Lung (tissue), 12 donors: ENCODE data around the gene STUB1. TPM values are rescaled to one million over a fixed set of nuclear protein-coding genes. Genes with fewer than 3 reads are reported as not detected.

Source experiments
- ATAC-seq: fragments of 200-7000 bp; cut with Tn5 transposase; one replicate; pipeline ENCODE4 v1.9.1; 2020; ENCODE audit warnings: moderate number of reproducible peaks; ENCODE audit not compliant: insufficient read depth, low FRiP score
- DNase-seq, 3 donors: peaks; one replicate each; pipeline ENCODE4 v3.0.0-alpha.2; 2013 to 2017
- H3K27ac ChIP-seq, 2 donors: one replicate each; pipeline ENCODE4 v1.5.1; 2013; ENCODE audit warnings: mild to moderate bottlenecking in 2 of 2, moderate library complexity in 2 of 2, control low read depth in 1 of 2, inconsistent platforms in 1 of 2, low read depth in 1 of 2, low read length in 1 of 2
- H3K27me3 ChIP-seq, 3 donors: one replicate each; pipeline ENCODE4 v1.5.1; 2013; ENCODE audit warnings: low read length in 2 of 3; ENCODE audit not compliant: control insufficient read depth in 3 of 3, insufficient read depth in 3 of 3
- H3K36me3 ChIP-seq, 4 donors: one replicate each; pipeline ENCODE4 v1.5.1; 2013; ENCODE audit warnings: low read length in 4 of 4, mild to moderate bottlenecking in 1 of 4, moderate library complexity in 1 of 4; ENCODE audit not compliant: control insufficient read depth in 4 of 4, insufficient read depth in 4 of 4
- H3K4me1 ChIP-seq, 5 donors: one replicate each; pipeline ENCODE4 v1.5.1; 2013; ENCODE audit warnings: low read length in 5 of 5, mild to moderate bottlenecking in 2 of 5, moderate library complexity in 1 of 5; ENCODE audit not compliant: control insufficient read depth in 5 of 5, insufficient read depth in 5 of 5
- H3K4me3 ChIP-seq: one replicate; pipeline ENCODE4 v1.5.1; 2013; ENCODE audit warnings: mild to moderate bottlenecking, control low read depth, moderate library complexity
- H3K9ac ChIP-seq, 2 donors: one replicate each; pipeline ENCODE4 v1.5.1; 2013; ENCODE audit warnings: low read length in 2 of 2, control low read depth in 1 of 2; ENCODE audit not compliant: insufficient read depth in 1 of 2
- H3K9me3 ChIP-seq, 4 donors: one replicate each; pipeline ENCODE4 v1.5.1; 2013; ENCODE audit warnings: low read length in 3 of 4, mild to moderate bottlenecking in 1 of 4, moderate library complexity in 1 of 4; ENCODE audit not compliant: control insufficient read depth in 4 of 4, insufficient read depth in 3 of 4
- CTCF ChIP-seq: IDR thresholded peaks from 2 replicates; pipeline ENCODE4 v1.5.1; 2012; ENCODE audit warnings: mild to moderate bottlenecking; ENCODE audit errors: control extremely low read depth, extremely low read depth
- WGBS, 2 donors: extraction: QIAGEN DNeasy Blood & Tissue Kit; methylation state at CpG; one replicate each; pipeline ENCODE4 v1.1.7; 2013; 5-methylcytosine and 5-hydroxymethylcytosine counted together
- polyA plus RNA-seq, 2 donors: library from polyadenylated mRNA; stranded (reverse); fragments of 200-250 nt; gene quantifications; one replicate each; pipeline ENCODE4 v1.2.1, GENCODE V29; 2013
- total RNA-seq, 2 donors: library from RNA; depleted of rRNA in 1 of 2; stranded (reverse); fragments of >200 nt in 1 of 2; gene quantifications; one replicate each; pipeline ENCODE4 v1.2.1, GENCODE V29; 2014 to 2021
- donor health status: control.
- donor health status: control.
- donor health status: Bipolar disorder and iron deficiency.
- donor health status: healthy.
- donor health status: DM: yes; HTN: yes; CAD: no.

Gene STUB1
- total and polyA plus RNA-seq, 4 donors = 58.8 to 131 (median 122) TPM

DNA sequence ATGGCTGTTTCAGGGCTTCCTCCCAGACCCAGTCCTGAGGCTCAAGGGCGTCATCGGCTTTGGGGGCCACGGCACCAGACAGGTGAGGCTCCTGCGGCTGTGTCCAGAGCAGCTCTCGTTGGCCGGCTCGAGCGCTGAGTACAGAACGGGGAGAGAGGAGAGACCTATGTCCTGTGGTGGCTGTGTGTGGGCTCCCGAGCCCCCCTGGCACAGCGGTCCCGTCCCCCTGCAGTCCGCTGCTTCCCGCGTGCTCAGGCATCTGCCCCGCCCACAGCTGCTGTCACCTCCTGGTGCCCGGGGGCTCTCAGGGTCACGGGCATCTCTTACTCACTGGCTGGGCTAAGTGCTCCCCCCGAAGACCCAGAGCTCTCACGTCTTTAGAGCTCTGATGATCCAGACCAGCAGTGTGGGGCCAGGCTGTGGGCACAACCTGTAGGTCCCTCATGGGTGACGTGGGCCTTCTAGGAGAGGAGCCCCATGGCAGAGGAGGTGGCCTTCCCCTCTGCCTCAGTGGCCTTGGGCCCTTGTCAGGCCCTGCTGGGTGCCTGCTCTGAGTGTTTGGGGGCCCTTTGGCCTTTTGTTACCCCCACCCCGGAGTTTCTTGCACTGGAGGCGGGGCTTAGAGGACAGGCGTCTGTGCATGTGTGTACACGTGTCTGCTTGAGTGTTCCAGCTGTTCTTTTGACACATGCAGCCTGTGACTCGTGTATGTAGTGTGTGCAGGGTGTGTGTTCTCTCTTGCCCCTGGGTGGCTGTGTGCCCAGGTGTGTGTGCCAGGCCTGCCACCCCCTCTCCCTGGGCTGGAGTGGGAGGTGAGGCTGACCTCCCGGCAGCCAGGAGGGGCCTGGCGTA lies 27.5 kb upstream of the STUB1 start:
- H3K4me1 ChIP-seq = peaks cover 0 to 19% (median 7%) of the 10 kb centered on the region in 5 donors
- peak in 2 of 3 donors; percentile 51 to 52 for DNase-seq
- peaks cover 0 to 25% (median 5%) of the 10 kb centered on the region in 4 donors for H3K36me3 ChIP-seq
- no peaks in the 10 kb centered on the region for H3K27me3 ChIP-seq
- H3K4me3 ChIP-seq = no peak overlapping the region
- WGBS, 2 donors = 82 to 91% methylated on average over 28 of the region's 28 CpGs
- ATAC-seq = no peak
- no peak for TF ChIP-seq CTCF
- no peaks in the 10 kb centered on the region for H3K9me3 ChIP-seq
- H3K27ac ChIP-seq = no peak overlapping the region
- no peak overlapping the region for H3K9ac ChIP-seq

DNA sequence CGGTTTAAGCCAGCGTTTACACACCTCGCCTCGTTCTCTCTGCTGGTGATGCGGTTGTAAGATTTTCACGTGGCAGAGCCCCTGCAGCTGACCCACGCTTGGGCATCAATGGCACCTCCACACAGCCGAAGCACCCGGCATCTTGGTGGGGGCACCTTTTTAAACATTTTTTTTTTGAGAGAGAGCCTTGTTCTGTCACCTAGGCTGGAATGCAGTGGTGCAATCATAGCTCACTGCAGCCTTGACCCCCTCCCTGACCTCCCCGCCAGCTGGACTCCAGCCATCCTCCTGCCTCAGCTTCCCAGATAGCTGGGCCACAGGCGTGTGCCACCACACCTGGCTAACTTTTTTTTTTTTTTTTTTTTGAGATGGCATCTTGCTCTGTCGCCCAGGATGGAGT lies 26.2 kb upstream of the STUB1 start:
- DNase-seq (no peak), ATAC-seq (no peak)
- Histone ChIP-seq H3K27me3 (no peaks in the 10 kb centered on the region), H3K9ac (no peak overlapping the region), H3K36me3 (peaks cover 0 to 29% (median 5%) of the 10 kb centered on the region in 4 donors), H3K4me1 (peaks cover 0 to 11% (median 2%) of the 10 kb centered on the region in 5 donors), H3K27ac (no peak overlapping the region), H3K4me3 (no peak overlapping the region), H3K9me3 (no peaks in the 10 kb centered on the region)
- 92 to 95% methylated on average over 12 of the region's 12 CpGs for WGBS, 2 donors
- TF ChIP-seq CTCF = no peak

GRCh38 chr16:657487-657886 lies 22.7 kb upstream of the STUB1 start:
- H3K9me3 ChIP-seq = no peaks in the 10 kb centered on the region
- peaks cover 0 to 7% (median 2%) of the 10 kb centered on the region in 5 donors for H3K4me1 ChIP-seq
- WGBS, 2 donors = 92 to 96% methylated on average over 22 of the region's 22 CpGs
- H3K27me3 ChIP-seq = no peaks in the 10 kb centered on the region
- H3K27ac ChIP-seq = no peak overlapping the region
- ATAC-seq = no peak
- peaks cover 0 to 35% (median 2%) of the 10 kb centered on the region in 4 donors for H3K36me3 ChIP-seq
- no peak overlapping the region for H3K9ac ChIP-seq
- no peak for DNase-seq
- H3K4me3 ChIP-seq = no peak overlapping the region
- no peak for TF ChIP-seq CTCF
